GM08714 (cell line): Measurements from ENCODE around the gene PNPLA8.
"Not testable (repeated sequence)": the region's sequence is repeated elsewhere in the genome, so short reads cannot be mapped to it uniquely, and the experiment has no call there.

Experiments used
- H3K4me3 ChIP-seq: fragments of 200-500 bp; sonication (Bioruptor generic); 2 replicates; pipeline ENCODE4 v1.5.1; 2014; ENCODE audit warnings: mild to moderate bottlenecking, low read length, inconsistent platforms
- ZNF274 ChIP-seq: IDR thresholded peaks from 2 replicates; pipeline ENCODE4 v1.6.1; 2012; ENCODE audit warnings: mild to moderate bottlenecking, low read depth, low read length

Gene PNPLA8

DNA sequence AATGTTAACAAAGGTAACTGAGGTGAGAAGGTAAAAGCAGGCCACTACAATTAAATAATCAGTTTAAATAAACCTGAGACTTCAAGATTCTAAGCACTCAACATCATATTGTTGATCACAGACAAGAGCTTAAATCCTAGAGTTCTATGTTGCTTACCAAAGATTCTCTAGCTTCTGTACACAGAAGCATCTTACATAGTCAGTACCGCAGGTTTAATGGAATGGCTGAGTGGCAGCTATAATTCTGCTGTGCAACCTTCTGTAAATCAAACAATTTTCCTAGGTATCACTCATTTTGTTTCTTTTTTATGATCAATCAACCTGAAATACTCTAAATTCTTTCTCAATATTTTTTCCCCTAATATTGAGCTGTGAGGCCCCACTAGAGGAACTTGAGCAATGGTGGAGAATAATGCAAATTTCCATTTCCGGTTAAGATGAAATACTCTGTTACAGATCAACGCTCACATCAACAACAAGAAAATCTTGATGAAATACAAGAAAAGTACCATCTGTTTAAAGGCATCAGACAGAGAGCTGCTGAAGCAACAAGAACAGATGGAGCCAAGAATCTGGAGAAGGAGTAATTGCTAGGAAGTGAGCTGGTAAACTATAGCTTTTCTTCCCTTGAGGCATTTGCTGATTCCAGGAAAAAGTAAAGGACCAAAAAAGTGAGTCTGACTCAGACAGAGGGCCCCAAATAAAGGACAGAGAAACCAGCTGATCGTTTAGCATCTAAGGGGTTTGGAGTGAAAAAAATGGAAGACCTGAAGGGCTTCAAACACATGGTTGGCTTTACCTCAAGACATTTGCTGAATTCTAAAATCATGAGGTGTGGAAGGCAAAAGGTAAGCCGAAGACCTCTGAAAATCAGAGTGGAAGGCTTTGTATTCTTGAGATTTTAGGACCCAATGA, 22.6 kb downstream of the PNPLA8 start:
- H3K4me3 ChIP-seq, result peak overlapping the region; percentile 47; the same call in 1 of the 2 replicates
- TF ChIP-seq ZNF274, result no peak

DNA sequence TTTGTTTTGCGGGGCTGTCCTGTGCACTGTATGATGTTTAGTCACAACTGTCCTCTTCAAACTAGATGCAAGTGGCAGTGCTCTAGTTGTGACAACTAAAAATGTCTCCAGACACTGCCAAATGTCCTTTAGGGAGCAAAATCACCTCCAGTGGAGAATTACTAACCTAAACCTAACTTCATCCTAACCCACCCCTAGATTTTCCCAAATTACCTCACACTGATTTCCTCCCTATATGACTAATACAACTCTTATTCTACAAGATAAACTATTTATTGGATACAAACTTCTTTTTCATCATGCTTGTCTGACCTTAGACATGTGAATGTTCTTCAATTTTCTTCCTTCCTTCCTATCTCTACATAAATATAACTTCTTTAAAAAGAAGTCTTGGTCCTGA, 26.4 kb downstream of the PNPLA8 start:
- TF ChIP-seq ZNF274, result no peak
- no peak overlapping the region for H3K4me3 ChIP-seq

DNA sequence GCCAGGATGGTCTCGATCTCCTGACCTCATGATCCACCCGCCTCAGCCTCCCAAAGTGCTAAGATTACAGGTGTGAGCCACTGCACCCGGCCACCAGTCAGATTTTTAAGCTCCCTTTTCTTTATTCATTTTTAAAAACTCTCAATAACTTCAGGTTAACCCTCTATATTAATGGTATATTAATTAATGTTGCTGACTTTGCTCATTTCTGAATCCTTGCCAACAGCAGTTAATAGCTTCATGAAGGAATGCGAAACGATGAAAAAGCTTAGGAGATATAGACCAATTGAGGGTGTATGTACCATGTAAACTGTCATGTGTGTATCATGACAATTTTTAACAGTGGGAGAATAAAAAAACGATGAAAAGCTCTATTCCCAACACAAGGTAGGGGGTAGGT, 27.5 kb downstream of the PNPLA8 start:
- no peak for TF ChIP-seq ZNF274
- no peak overlapping the region for H3K4me3 ChIP-seq

- H3K4me3 ChIP-seq, result no peak overlapping the region
- TF ChIP-seq ZNF274, result no peak
Observed at GRCh38 chr7:108497082-108497725, 28.7 kb downstream of the PNPLA8 start.

DNA sequence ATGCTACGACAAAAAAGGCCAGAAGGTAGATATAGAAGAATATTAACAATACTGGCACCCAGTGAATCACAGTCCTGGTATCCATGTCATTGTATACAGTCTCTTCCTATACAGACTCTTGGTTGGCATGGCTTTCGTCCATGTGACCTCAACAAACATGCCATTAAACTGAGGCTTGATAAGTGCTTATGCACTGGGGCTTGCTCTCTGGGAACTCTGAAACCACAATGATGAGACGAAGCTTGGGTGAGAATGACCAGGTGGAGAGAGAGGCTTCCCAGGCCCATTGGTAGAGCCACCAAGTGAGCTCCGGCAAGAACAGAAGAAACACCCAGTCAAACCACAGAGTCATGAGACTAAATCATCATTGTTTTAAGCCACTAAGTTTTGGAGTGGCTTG, 33.2 kb downstream of the PNPLA8 start:
- no peak for TF ChIP-seq ZNF274
- H3K4me3 ChIP-seq, result no peak overlapping the region

DNA sequence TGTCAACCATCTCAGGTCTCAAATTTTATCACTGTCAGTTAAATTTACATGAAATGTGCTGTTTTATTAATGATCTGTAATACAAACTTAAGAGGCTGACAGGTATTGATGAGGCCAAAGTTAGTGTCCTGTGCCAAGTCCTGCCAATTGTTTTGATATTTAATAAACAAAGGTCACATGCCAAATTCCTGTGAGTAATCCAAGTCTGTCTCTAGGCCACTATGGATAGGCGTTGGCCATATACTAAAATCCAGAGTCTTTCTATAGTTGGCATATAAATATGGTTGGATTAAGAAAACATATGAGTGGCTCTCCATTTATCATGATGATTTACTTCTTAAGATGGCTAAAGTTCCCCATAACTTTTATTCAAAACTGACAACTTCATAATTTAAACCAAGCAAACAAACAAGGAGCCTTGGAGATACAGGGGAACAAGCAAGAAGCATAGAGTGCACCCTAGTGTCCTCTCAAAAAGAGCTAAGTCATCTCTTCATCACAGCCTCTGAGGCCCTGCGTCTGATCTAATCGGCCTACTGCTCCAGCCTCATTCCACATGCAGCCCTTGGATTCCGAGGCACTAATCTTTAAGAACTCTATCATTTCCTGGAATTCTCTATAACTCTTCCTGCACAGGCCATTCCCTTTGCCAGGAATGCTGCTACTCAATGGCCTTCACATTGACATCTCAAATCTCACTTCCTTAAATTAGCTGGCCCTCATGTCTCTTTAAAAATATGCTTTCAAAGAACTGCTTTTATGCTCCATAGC, 37.0 kb downstream of the PNPLA8 start:
- TF ChIP-seq ZNF274, result no peak
- H3K4me3 ChIP-seq, result no peak overlapping the region

DNA sequence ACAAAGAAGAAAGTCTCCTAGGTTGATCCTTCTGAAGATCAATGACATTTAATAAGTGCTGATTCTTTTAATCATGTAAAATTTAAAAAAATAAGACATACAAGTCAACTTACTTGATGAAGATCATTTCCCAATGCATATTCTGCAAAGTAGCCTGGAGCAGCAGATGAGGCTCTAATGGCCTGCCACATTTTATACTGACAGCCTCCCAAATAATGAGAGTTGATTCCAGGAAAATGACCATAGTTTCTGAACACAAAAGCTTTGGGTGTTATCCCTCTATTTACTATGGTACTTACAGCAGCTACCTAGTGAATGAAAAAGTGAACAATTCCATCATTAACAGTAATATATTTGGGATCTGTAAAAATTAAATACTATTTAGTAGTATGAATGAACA, 38.3 kb downstream of the PNPLA8 start:
- no peak for TF ChIP-seq ZNF274
- H3K4me3 ChIP-seq, result no peak overlapping the region

GRCh38 chr7:108486291-108486966, 39.5 kb downstream of the PNPLA8 start:
- no peak overlapping the region for H3K4me3 ChIP-seq
- no peak for TF ChIP-seq ZNF274

- H3K4me3 ChIP-seq, result no peak overlapping the region
- no peak for TF ChIP-seq ZNF274
Observed at GRCh38 chr7:108484137-108484536, 41.8 kb downstream of the PNPLA8 start.

GRCh38 chr7:108480311-108480710, 45.6 kb downstream of the PNPLA8 start:
- TF ChIP-seq ZNF274, result no peak
- no peak overlapping the region for H3K4me3 ChIP-seq

DNA sequence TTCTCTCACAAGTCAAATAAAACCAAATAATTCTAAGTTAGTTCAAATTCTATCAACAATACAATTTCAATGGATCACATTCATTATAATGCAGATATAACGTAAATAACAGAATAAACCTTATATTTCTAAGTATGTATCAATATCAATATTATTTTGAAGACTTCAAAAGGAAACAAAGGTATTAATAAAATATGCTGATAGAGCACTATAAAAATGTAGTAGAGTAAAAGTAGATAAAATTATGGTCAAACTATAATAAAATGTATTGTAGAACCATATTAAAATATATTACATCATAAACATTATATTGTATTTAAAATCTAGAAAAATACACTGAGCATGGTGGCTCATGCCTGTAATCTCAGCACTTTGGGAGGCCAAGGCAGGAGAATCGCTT, 46.2 kb downstream of the PNPLA8 start:
- H3K4me3 ChIP-seq, result no peak overlapping the region
- TF ChIP-seq ZNF274, result no peak

- no peak for TF ChIP-seq ZNF274
- H3K4me3 ChIP-seq, result no peak overlapping the region
Observed at GRCh38 chr7:108479118-108479517, 46.8 kb downstream of the PNPLA8 start.

GRCh38 chr7:108468246-108468645, 57.7 kb downstream of the PNPLA8 start:
- no peak for TF ChIP-seq ZNF274
- no peak overlapping the region for H3K4me3 ChIP-seq

- H3K4me3 ChIP-seq, result no peak overlapping the region
- TF ChIP-seq ZNF274, result no peak
Observed at GRCh38 chr7:108467391-108467790, 58.5 kb downstream of the PNPLA8 start.

DNA sequence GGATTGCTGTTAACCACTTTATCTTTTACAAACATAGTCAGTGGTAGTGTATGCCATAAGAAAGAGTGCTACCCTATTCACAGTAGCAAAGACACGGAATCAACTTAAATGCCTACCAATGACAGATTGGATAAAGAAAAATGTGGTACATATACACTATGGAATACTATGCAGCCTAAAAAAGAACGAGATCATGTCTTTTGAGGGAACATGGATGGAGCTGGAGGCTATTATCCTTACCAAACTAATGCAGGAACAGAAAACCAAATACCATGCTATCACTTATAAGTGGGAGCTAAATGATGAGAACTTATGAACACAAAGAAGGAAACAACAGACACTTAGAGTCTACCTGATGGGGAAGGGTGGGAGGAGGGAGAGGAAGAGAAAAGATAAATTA, 59.6 kb downstream of the PNPLA8 start:
- not testable (repeated sequence) for H3K4me3 ChIP-seq
